H1 (cell line): ENCODE results near the gene CHRDL1.

ENCODE experiments used
- CTCF ChIP-seq, 3 experiments: IDR thresholded peaks; 1 replicate in 2 of 3; 2 replicates in 1 of 3; pipeline versions ENCODE4 v1.5.1 to v1.6.1; 2011; ENCODE audit warnings: low read length in 3 of 3, mild to moderate bottlenecking in 3 of 3, inconsistent platforms in 2 of 3, low read depth in 1 of 3, moderate library complexity in 1 of 3; ENCODE audit not compliant: insufficient read depth in 1 of 3; ENCODE audit errors: control extremely low read depth in 1 of 3
- EP300 ChIP-seq, 2 experiments: IDR thresholded peaks; 1 replicate in 1 of 2; 2 replicates in 1 of 2; pipeline ENCODE4 v1.6.1; 2011 to 2012; ENCODE audit warnings: low read depth in 2 of 2, low read length in 2 of 2, mild to moderate bottlenecking in 2 of 2, borderline replicate concordance in 1 of 2, inconsistent platforms in 1 of 2, moderate library complexity in 1 of 2
- MAFK ChIP-seq: IDR thresholded peaks from 2 replicates; pipeline ENCODE4 v1.6.1; 2012; ENCODE audit warnings: low read depth, mild to moderate bottlenecking, improper control_type of control experiment, low read length
- POLR2A ChIP-seq, 2 experiments: IDR thresholded peaks; 1 replicate in 1 of 2; 2 replicates in 1 of 2; pipeline ENCODE4 v1.6.1; 2011; ENCODE audit warnings: low read depth in 2 of 2, low read length in 2 of 2, mild to moderate bottlenecking in 2 of 2; ENCODE audit errors: control extremely low read depth in 1 of 2

GRCh38 chrX:110734271-110734670 lies 61.3 kb downstream of the CHRDL1 start:
- TF ChIP-seq MAFK (no peak), POLR2A (IDR thresholded peaks at IDR 0.05; ENCODE audit: control extremely low read depth in 1 of 2, low read depth in 2 of 2, low read length in 2 of 2) (no peak), EP300 (IDR thresholded peaks at IDR 0.05; ENCODE audit: borderline replicate concordance in 1 of 2, low read depth in 2 of 2, low read length in 2 of 2) (no peak), CTCF (IDR thresholded peaks at IDR 0.05; ENCODE audit: control extremely low read depth in 1 of 3, insufficient read depth in 1 of 3, low read depth in 1 of 3, low read length in 3 of 3) (no peak)
